HepG2 (cell line): ENCODE data around the gene KATNB1. TPM values are rescaled to one million over a fixed set of nuclear protein-coding genes. Genes with fewer than 3 reads are reported as not detected.

Source experiments
- ATF1 ChIP-seq: IDR thresholded peaks from 2 replicates; pipeline ENCODE4 v1.6.1; 2016; ENCODE audit warnings: mild to moderate bottlenecking, control low read depth
- CREBL2 ChIP-seq: sonication (generic); formaldehyde crosslinking; IDR thresholded peaks from 2 replicates; pipeline ENCODE4 v1.8.1; 2023; ENCODE audit warnings: missing genetic modification reagents, mild to moderate bottlenecking, borderline replicate concordance
- HNRNPH1 ChIP-seq: fragments of 200-400 bp; formaldehyde crosslinking; optimal IDR thresholded peaks from 2 replicates; pipeline ENCODE3; 2017; ENCODE audit warnings: mild to moderate bottlenecking, low read depth, low read length
- HOXA7 ChIP-seq: sonication (generic); formaldehyde crosslinking; IDR thresholded peaks from 2 replicates; pipeline ENCODE4 v1.8.1; 2022; ENCODE audit warnings: mild to moderate bottlenecking, missing genetic modification reagents, moderate library complexity
- KDM2A ChIP-seq: sonication (generic); formaldehyde crosslinking; IDR thresholded peaks from 2 replicates; pipeline ENCODE4 v1.4.0; 2020; ENCODE audit warnings: low read depth, missing genetic modification reagents, borderline replicate concordance
- KLF12 ChIP-seq: sonication (generic); formaldehyde crosslinking; IDR thresholded peaks from 2 replicates; pipeline ENCODE4 v1.4.0; 2020; ENCODE audit warnings: missing genetic modification reagents, borderline replicate concordance
- MAF1 ChIP-seq: sonication (generic); formaldehyde crosslinking; IDR thresholded peaks from 2 replicates; pipeline ENCODE4 v1.5.0; 2020; ENCODE audit warnings: missing genetic modification reagents, borderline replicate concordance
- POLR2A ChIP-seq, 2 experiments: IDR thresholded peaks; 2 replicates each; pipeline ENCODE4 v1.6.1; 2011; ENCODE audit warnings: low read depth in 2 of 2, low read length in 2 of 2, mild to moderate bottlenecking in 1 of 2, moderate library complexity in 1 of 2; ENCODE audit not compliant: insufficient read depth in 1 of 2
- RERE ChIP-seq: IDR thresholded peaks from 2 replicates; pipeline ENCODE4 v1.6.1; 2016; ENCODE audit warnings: low read depth, missing genetic modification reagents, missing compliant biosample characterization
- SCMH1 ChIP-seq: sonication (generic); formaldehyde crosslinking; IDR thresholded peaks from 2 replicates; pipeline ENCODE4 v1.9.0; 2021; ENCODE audit warnings: missing genetic modification reagents, mild to moderate bottlenecking, borderline replicate concordance
- SOX5 ChIP-seq: IDR thresholded peaks from 2 replicates; pipeline ENCODE4 v1.6.1; 2016; ENCODE audit warnings: borderline replicate concordance
- SRSF9 ChIP-seq: fragments of 200-400 bp; formaldehyde crosslinking; IDR thresholded peaks from 2 replicates; pipeline ENCODE4 v1.6.1; 2018; ENCODE audit warnings: borderline replicate concordance, mild to moderate bottlenecking, low read depth, low read length; ENCODE audit not compliant: insufficient read depth, poor library complexity, severe bottlenecking
- TCF7 ChIP-seq: sonication (generic); IDR thresholded peaks from 2 replicates; pipeline ENCODE4 v1.6.1; 2016; ENCODE audit warnings: antibody characterized with exemption, low read depth
- TSC22D2 ChIP-seq: sonication (generic); formaldehyde crosslinking; IDR thresholded peaks from 2 replicates; pipeline ENCODE4 v1.5.1; 2020; ENCODE audit warnings: missing genetic modification reagents, mild to moderate bottlenecking, borderline replicate concordance
- ZBTB3 ChIP-seq: sonication (generic); formaldehyde crosslinking; IDR thresholded peaks from 2 replicates; pipeline ENCODE4 v1.4.0; 2020; ENCODE audit warnings: low read depth, mild to moderate bottlenecking, moderate library complexity, missing genetic modification reagents, borderline replicate concordance
- ZBTB8A ChIP-seq: sonication (generic); formaldehyde crosslinking; IDR thresholded peaks from 2 replicates; pipeline ENCODE4 v1.4.0; 2020; ENCODE audit warnings: mild to moderate bottlenecking, low read depth, missing genetic modification reagents, borderline replicate concordance
- ZNF468 ChIP-seq: sonication (generic); formaldehyde crosslinking; IDR thresholded peaks from 2 replicates; pipeline ENCODE4 v1.8.0; 2022; ENCODE audit warnings: mild to moderate bottlenecking, moderate library complexity, missing genetic modification reagents
- ZNF670 ChIP-seq: sonication (generic); formaldehyde crosslinking; IDR thresholded peaks from 2 replicates; pipeline ENCODE4 v1.8.0; 2022; ENCODE audit warnings: mild to moderate bottlenecking, missing genetic modification reagents, borderline replicate concordance
- ZNF713 ChIP-seq: sonication (generic); formaldehyde crosslinking; IDR thresholded peaks from 2 replicates; pipeline ENCODE4 v1.4.0; 2020; ENCODE audit warnings: mild to moderate bottlenecking, missing genetic modification reagents
- polyA plus RNA-seq, 8 experiments: library from polyadenylated mRNA; depleted of rRNA in 3 of 8; stranded (reverse) in 7 of 8; unstranded in 1 of 8; fragments of >200 nt; fragmentation: Illumina TruSeq in 4 of 8; extraction: Trizol in 4 of 8; gene quantifications; 2 replicates each; pipeline versions ENCODE4 v1.2.1 to v1.2.3, GENCODE V29; 2011 to 2016; ENCODE audit warnings: low read depth in 4 of 8, missing spikeins in 1 of 8, mixed read lengths in 1 of 8; ENCODE audit not compliant: insufficient read depth in 1 of 8
- total RNA-seq, 5 experiments: library from RNA; depleted of rRNA; stranded (reverse); fragments of >200 nt; fragmentation: Illumina TruSeq; extraction: Trizol; gene quantifications; 2 replicates each; pipeline ENCODE4 v1.2.3, GENCODE V29; 2016; ENCODE audit warnings: low read depth in 1 of 5
- TF ChIP-seq, protein P1 (sequence below): sonication (generic); formaldehyde crosslinking; IDR thresholded peaks from 2 replicates; pipeline ENCODE4 v1.4.0; 2020; ENCODE audit warnings: mild to moderate bottlenecking, missing genetic modification reagents

The KATNB1 gene
- total and polyA plus RNA-seq, 2 of the 13 experiments (the other 11 are each of a cell fraction or from before 2014, with no cell fraction given): 31.5 to 43.5 TPM

DNA sequence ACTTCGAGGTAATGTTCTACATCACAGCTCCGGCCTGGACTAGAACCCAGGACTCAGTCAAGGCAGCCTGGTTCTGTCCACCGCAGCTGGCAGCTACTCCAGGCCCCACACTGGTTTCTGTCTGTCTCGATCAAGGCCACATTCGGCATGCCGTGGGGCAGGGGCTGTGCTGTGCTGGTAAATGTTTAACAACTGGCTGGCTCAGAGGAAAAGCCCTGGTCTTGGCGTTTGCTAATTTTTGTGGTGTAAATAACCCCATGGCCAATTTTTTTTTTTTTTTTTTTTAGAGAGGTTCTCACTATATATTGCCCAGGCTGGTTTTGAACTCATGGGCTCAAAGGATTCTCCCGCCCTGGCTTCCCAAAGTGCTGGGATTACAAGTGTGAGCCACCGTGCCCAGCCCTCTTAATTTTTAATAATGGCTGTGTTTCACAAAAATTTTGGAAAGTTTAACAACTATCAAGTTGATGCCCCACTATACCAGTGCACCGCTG is 41.3 kb upstream of the KATNB1 start (continued):
- no peak; the same call in 1 of the 2 replicates for TF ChIP-seq KDM2A (CRISPR knock-in tag)
- TF ChIP-seq POLR2A (IDR thresholded peaks at IDR 0.05; ENCODE audit: insufficient read depth in 1 of 2, low read depth in 2 of 2, low read length in 2 of 2): no peak
- no peak for TF ChIP-seq HOXA7 (CRISPR knock-in tag)
- 0 out of 2 replicates have a peak, but pooled peaks have one; percentile 22 for TF ChIP-seq TCF7
- TF ChIP-seq SCMH1: no peak
- no peak for TF ChIP-seq ATF1
- no peak for TF ChIP-seq HNRNPH1
- TF ChIP-seq SRSF9: no peak
- TF ChIP-seq ZNF713: no peak
- no peak for TF ChIP-seq TSC22D2 (CRISPR knock-in tag)
- no peak for TF ChIP-seq RERE (CRISPR knock-in tag)
- no peak for TF ChIP-seq ZNF468 (CRISPR knock-in tag)
- TF ChIP-seq MAF1 (CRISPR knock-in tag): no peak
- TF ChIP-seq ZBTB3 (CRISPR knock-in tag): no peak
- no peak for TF ChIP-seq ZBTB8A (CRISPR knock-in tag)
- no peak for TF ChIP-seq KLF12
- TF ChIP-seq, protein P1, sequence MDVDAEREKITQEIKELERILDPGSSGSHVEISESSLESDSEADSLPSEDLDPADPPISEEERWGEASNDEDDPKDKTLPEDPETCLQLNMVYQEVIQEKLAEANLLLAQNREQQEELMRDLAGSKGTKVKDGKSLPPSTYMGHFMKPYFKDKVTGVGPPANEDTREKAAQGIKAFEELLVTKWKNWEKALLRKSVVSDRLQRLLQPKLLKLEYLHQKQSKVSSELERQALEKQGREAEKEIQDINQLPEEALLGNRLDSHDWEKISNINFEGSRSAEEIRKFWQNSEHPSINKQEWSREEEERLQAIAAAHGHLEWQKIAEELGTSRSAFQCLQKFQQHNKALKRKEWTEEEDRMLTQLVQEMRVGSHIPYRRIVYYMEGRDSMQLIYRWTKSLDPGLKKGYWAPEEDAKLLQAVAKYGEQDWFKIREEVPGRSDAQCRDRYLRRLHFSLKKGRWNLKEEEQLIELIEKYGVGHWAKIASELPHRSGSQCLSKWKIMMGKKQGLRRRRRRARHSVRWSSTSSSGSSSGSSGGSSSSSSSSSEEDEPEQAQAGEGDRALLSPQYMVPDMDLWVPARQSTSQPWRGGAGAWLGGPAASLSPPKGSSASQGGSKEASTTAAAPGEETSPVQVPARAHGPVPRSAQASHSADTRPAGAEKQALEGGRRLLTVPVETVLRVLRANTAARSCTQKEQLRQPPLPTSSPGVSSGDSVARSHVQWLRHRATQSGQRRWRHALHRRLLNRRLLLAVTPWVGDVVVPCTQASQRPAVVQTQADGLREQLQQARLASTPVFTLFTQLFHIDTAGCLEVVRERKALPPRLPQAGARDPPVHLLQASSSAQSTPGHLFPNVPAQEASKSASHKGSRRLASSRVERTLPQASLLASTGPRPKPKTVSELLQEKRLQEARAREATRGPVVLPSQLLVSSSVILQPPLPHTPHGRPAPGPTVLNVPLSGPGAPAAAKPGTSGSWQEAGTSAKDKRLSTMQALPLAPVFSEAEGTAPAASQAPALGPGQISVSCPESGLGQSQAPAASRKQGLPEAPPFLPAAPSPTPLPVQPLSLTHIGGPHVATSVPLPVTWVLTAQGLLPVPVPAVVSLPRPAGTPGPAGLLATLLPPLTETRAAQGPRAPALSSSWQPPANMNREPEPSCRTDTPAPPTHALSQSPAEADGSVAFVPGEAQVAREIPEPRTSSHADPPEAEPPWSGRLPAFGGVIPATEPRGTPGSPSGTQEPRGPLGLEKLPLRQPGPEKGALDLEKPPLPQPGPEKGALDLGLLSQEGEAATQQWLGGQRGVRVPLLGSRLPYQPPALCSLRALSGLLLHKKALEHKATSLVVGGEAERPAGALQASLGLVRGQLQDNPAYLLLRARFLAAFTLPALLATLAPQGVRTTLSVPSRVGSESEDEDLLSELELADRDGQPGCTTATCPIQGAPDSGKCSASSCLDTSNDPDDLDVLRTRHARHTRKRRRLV (CRISPR knock-in tag): 0 out of 2 replicates have a peak, but pooled peaks have one; percentile 50
- no peak for TF ChIP-seq CREBL2 (CRISPR knock-in tag)
- TF ChIP-seq SOX5 (CRISPR knock-in tag): peak; percentile 26; the same call in 1 of the 2 replicates
- no peak for TF ChIP-seq ZNF670 (CRISPR knock-in tag)
